HG02885 (cell line): Measurements from ENCODE around the gene ALG9.
"Not testable (repeated sequence)": the region's sequence is repeated elsewhere in the genome, so short reads cannot be mapped to it uniquely, and the experiment has no call there.

Experiments
- ATAC-seq: cut with Tn5 transposase; IDR thresholded peaks from one replicate; pipeline ENCODE4 v1.9.1; 2021; ENCODE audit warnings: mild to moderate bottlenecking; ENCODE audit not compliant: unreplicated experiment, poor library complexity

The ALG9 gene

DNA sequence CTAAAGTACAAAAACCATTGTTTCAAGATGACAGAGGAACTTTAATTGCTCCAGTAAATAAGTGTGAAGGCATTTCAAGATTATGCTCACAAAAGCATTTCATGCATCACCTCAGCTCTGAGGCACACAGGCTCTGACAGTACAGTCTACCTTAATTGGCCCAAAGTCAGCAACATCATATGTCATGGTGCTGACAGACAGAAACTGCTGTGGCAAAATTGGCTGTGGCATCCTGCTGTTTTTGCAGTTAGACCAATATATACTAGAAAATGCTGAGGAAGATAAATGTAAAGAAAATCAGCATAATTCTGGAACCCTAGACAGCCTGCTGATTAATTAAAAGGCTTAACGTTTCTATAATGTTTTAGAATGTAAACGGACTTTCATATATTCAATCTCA, 70.2 kb downstream of the ALG9 start:
- ATAC-seq: no peak

- ATAC-seq: no peak
Observed at GRCh38 chr11:111798279-111798678, 73.1 kb downstream of the ALG9 start.

DNA sequence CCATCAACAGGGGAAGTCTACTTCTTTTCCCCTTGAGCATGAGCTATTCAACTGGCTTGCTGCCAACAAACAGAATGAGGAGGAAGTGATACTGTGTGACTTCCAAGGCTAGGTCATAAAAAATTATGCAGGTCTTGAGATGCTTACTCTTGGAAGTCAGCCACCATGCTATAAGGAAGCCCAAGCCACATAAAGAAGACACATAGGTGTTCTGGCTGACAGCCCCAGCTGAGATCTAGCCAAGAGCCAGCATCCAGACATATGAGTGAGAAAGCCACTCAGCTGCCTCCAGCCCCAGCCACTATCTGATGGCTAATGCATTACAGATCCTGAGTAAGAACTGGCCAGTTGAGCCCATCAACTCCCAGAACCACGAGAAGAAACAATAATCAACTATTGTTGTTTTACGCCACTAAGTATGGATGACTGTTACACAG, 74.2 kb downstream of the ALG9 start:
- peak; percentile 70 for ATAC-seq

- ATAC-seq: no peak
Observed at GRCh38 chr11:111796696-111797095, 74.7 kb downstream of the ALG9 start.

GRCh38 chr11:111795334-111795985, 75.9 kb downstream of the ALG9 start:
- ATAC-seq: no peak

DNA sequence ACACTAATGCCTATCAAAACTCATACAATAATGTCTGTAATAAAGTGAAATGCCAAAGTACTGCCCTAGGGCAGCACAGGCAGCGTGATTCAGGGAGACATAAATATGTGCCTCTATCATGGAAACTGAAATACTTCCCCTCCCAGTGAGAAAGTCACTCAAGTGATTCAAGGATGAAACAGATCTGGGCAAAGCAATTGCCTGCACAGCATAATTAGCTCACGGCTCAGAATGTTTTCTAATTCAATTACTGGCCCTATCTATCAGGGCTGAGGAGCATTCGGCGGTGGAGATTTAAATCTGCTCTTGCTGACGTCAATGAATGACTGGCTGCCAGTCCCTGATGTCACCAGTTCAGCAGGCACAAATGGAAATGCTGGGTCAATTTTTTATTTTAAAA, 77.5 kb downstream of the ALG9 start:
- no peak for ATAC-seq

DNA sequence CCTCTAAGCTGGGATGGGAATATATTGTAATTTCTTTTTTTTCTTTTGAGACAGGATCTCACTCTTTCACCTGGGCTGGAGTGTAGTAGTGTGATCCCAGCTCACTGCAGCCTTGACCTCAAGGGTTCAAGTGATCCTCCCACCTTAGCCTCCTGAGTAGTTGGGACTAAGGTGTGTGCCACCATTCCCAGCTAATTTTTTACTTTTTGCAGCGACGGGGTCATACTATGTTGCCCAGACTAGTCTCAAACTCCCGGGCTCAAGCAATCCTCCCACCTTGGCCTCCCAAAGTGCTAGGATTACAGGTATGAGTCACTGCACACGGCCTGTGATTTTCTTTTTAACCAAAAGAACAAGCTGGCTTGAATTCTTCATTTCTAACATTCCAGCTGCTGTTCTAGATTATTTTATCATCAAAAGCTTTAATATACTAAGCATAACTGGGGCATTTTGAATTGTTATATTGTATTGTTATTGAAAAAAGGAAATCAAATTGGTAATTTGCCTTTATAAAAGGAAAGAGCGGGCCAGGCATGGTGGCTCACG, 78.4 kb downstream of the ALG9 start:
- no peak for ATAC-seq

DNA sequence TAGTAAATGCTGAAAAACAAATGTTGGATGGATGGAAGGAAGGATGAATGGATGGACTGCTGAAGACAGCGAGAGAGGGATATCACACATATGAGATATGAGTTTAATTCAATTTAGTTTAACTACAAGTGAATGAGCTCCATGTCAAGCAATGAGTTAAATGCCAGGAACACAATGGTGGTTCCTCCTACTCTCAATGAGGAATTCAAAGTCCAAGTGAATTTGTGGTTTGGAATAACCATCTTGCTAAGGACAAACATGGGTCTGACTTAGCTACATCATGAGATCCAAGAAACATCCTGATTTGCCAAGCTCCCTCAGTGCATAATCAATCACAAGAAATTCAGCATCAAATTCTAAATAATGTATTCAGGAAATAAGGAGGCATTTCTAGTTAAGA, 79.1 kb downstream of the ALG9 start:
- ATAC-seq: no peak

GRCh38 chr11:111788464-111788863, 82.9 kb downstream of the ALG9 start:
- no peak for ATAC-seq

DNA sequence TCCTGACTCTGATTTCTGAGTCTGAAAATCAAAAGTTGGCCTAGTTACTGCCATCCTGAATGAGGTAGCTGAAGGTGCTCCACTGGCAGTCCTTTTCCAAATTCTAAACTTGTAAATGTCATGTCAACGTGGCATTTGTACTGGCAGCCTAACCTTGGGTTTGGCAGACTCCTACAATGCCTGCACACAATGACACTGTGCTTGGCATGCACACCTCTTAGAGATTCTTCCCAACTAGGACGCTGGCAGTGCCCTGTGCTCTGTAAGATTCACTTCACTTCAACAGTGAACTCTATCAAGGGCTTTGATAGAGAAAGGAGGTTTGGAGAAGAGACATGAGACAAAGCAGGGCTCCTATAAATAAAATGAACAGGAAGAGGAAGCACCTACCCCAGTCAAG, 83.3 kb downstream of the ALG9 start:
- ATAC-seq: no peak

DNA sequence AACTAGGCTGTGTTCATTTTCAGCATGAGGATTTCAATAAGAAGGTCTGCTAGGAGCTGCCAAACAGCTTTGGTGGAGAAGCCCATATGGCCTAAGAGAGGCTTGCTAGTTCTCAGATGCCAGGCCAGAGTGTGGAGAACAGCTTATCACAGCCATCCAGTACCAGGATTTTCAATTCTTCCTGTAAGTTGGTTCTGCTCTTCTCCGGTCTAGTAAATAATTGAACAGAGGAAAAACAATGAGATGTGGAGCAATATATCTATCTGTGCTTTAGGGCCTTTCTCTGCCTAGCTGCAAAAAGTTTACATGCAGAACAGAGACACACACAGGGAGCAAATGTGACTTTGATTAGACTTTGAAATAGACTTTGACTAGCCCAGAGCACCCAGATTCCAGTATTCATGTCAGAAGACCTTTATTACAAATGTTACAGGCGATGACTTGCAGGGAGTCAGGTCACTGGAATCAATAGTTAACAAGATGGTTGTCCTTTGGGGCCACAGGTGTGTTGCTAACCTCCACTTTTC, 85.4 kb downstream of the ALG9 start:
- no peak for ATAC-seq

- no peak for ATAC-seq
Observed at GRCh38 chr11:111785076-111785475, 86.3 kb downstream of the ALG9 start.

DNA sequence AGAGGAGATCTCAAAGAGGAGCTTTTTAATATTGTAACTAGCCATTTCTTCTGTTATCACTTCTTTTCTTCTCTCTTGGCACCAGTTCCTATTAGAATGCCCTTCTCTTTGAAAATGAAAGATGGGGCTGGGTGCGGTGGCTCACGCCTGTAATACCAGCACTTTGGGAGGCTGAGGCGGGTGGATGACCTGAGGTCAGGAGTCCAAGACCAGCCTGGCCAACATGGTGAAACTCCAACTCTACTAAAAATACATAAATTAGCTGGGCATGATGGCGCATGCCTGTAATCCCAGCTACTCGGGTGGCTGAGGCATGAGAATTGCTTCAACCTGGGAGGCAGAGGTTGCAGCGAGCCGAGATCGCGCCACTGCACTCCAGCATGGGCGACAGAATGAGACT, 87.1 kb downstream of the ALG9 start:
- not testable (repeated sequence) for ATAC-seq

- no peak for ATAC-seq
Observed at GRCh38 chr11:111782109-111782741, 89.2 kb downstream of the ALG9 start.

GRCh38 chr11:111779118-111779517, 92.3 kb downstream of the ALG9 start:
- ATAC-seq: no peak

GRCh38 chr11:111778047-111778558, 93.3 kb downstream of the ALG9 start:
- ATAC-seq: no peak

GRCh38 chr11:111777094-111778046, 94.0 kb downstream of the ALG9 start:
- peak; percentile 73 for ATAC-seq

DNA sequence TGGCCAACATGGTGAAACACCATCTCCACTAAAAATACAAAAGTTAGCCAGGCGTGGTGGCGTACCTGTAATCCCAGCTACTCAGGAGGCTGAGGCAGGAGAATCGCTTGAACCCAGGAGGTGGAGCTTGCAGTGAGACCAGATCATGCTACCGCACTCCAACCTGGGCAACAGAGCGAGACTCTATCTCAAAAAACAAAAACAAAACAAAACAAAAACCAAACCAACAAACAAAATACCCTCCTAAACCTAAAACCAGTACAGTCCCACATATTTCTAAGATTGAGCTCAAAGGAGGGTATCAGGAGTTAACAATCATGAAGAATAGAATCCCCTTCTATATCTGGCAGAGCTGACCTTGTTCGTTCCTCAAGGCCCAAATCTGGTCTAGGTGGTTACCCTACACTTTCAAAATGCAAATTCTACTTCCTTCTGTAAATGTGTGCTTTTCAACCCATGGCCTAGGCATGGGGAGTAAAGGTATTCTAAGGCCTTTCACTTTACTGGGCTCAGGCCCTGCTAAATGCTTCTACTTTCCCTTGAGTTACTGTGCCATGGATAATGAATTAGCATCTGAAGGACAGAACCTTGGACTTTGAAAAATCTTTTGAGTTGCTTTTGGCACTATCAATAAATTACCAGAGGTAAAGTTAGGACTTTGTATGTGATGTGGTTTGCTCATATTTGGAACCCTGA, 94.8 kb downstream of the ALG9 start:
- ATAC-seq: peak; percentile 97

GRCh38 chr11:111774955-111775710, 96.2 kb downstream of the ALG9 start:
- no peak for ATAC-seq
